ENCODE results near the gene MDC1.
A peak's percentile ranks its signal among the peaks of the same experiment; 100 is the strongest.

Gene MDC1

GRCh38 chr6:30724906-30725667, 8.0 kb upstream of the MDC1 start (continued):
- TF ChIP-seq PRDM10 (tag by site-specific recombination; IDR thresholded peaks at IDR 0.05) (peak; percentile 89), ZBTB8A (tag by site-specific recombination; IDR thresholded peaks at IDR 0.05) (no peak), ZNF18 (tag by site-specific recombination; IDR thresholded peaks at IDR 0.05) (no peak), ZBTB49 (tag by site-specific recombination; IDR thresholded peaks at IDR 0.05; ENCODE audit: low read depth) (no peak), ZNF362 (tag by site-specific recombination; IDR thresholded peaks at IDR 0.05) (peak; percentile 78; the same call in 1 of the 2 replicates), REST (tag by site-specific recombination; IDR thresholded peaks at IDR 0.05) (no peak), ZNF510 (tag by site-specific recombination; IDR thresholded peaks at IDR 0.05; ENCODE audit: insufficient replicate concordance) (no peak), MZF1 (tag by site-specific recombination; IDR thresholded peaks at IDR 0.05; ENCODE audit: borderline replicate concordance) (no peak), ZNF658 (tag by site-specific recombination; IDR thresholded peaks at IDR 0.05) (no peak), KLF17 (tag by site-specific recombination; IDR thresholded peaks at IDR 0.05) (no peak), ZNF692 (tag by site-specific recombination; IDR thresholded peaks at IDR 0.05) (no peak), ZSCAN4 (tag by site-specific recombination; IDR thresholded peaks at IDR 0.05) (0 out of 2 replicates have a peak, but pooled peaks have one; percentile 5), ZNF184 (tag by site-specific recombination; IDR thresholded peaks at IDR 0.05) (peak; percentile 52; the same call in 1 of the 2 replicates)
